HG03571 (cell line): ENCODE results near the gene SLC25A18.
"Not testable (repeated sequence)": the region's sequence is repeated elsewhere in the genome, so short reads cannot be mapped to it uniquely, and the experiment has no call there.

Source experiments
- ATAC-seq: cut with Tn5 transposase; IDR thresholded peaks from one replicate; pipeline ENCODE4 v1.9.1; 2021; ENCODE audit not compliant: unreplicated experiment

SLC25A18 gene

DNA sequence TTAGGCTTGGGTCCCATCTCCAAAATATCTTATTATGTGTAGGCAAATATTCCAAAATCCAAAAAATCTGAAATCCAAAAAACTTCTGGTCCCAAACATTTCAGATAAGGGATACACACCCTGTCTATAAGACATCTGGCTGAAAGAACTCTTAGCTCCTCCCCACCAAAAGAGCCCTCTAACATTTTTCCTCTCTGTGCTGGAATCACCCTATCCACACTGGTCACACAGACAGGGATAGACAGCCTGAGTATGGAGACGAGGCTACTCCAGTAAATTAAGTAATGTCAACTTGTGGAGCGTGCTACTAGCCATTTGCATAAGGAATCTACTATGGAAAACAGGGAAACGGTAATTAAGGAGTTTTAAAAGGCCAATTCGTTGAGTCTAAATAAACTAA is 40.4 kb downstream of the SLC25A18 start:
- no peak for ATAC-seq

DNA sequence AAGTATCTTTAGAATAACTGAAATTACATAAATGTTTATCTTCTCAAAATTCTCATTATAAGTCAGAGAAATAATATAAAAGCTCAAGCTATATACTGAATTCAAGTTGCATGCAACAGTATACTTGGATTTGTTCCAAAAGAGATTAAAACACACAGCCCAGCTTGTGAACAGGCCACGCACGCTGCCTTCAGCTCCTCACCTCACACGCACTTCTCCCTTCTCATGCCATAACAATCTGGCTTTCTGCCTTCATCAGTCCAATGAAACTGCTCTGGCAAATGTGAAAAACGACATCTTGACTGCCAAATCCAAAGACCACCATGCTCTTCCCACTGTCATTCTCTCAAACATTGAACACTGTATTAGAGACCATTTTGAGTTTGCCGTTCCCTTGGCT is 43.2 kb downstream of the SLC25A18 start:
- ATAC-seq, result no peak

DNA sequence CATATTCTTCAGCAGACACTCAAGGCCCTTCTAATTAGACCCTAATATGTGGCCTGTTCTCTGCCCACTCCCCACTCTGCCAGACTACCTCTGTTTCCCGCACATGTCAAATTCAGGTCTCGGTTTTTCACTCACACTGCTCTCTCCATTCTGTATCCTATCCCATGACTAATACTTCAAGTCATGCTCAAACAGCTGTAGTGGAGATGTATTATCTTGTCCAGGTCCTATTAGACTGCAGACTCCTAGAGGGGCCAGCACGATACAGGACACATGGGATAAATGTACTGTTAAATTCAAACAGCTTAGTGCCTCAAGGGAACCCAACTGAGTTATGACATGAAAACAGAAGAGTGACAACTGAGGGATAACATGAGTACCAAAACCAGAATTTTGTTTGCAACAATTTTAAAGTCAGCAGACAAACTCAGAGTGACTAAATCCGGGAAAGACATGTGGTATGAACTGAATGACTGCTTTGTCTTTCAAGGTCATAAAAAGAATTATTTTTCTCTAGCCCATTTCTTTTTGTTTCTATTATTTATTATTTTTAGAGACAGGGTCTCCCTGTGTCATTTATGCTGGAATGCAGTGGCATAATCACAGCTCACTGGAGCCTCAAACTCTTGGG is 44.7 kb downstream of the SLC25A18 start:
- ATAC-seq, result no peak

DNA sequence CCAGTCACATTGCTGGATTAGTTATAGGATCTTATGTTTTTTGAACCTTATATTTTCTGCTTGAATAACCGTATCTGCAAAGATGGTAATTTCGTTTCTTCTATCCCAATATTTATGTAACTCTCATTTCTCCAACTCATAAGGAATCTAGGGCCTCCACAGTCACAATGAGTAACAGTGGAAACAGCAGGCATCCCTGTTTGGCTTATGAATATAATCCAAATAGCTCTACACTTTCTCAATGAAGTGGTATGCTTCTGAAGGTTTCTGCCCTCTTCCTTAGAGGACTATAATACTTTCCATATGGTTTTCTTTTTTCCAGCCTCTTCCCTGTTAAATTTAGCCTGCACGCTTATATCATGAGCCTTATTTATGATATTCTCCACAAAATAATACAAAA is 48.8 kb downstream of the SLC25A18 start:
- no peak for ATAC-seq

DNA sequence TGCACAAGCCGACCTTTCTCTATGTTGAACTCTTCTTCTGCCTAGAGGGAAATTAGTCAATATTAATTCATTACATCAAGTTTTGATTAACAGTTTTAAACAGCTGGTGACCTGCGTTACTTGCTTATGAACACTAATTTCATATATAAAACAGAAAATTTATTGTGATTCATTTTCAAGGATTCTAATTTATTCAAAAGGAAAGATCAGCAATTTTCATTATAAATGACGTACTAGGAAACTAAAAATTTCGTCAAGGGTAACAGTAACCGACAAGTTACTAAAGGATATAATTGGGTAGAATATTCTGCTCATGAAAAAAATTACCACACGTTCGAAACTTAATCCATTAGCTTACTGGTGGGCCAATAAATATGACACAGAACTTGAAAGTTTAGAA is 50.0 kb downstream of the SLC25A18 start:
- ATAC-seq, result no peak

DNA sequence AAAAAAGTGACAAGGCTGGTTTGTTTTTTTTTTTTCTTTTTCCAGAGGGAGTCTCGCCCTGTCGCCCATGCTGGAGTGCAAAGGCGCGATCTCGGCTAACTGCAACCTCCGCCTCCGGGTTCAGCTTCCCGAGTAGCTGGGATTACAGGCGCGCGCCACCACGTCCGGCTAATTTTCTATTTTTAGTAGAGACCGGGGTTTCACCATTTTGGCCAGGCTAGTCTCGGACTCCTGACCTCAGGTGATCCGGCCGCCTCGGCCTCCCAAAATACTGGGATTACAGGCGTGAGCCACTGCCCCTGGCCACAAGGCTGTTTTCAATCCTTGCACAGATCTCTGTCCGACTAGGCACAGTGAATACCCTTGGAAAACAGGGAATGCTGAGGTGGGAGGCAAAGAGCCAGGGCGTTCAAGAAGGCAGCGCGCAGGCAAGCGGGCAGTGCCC is 64.7 kb downstream of the SLC25A18 start:
- no peak for ATAC-seq

DNA sequence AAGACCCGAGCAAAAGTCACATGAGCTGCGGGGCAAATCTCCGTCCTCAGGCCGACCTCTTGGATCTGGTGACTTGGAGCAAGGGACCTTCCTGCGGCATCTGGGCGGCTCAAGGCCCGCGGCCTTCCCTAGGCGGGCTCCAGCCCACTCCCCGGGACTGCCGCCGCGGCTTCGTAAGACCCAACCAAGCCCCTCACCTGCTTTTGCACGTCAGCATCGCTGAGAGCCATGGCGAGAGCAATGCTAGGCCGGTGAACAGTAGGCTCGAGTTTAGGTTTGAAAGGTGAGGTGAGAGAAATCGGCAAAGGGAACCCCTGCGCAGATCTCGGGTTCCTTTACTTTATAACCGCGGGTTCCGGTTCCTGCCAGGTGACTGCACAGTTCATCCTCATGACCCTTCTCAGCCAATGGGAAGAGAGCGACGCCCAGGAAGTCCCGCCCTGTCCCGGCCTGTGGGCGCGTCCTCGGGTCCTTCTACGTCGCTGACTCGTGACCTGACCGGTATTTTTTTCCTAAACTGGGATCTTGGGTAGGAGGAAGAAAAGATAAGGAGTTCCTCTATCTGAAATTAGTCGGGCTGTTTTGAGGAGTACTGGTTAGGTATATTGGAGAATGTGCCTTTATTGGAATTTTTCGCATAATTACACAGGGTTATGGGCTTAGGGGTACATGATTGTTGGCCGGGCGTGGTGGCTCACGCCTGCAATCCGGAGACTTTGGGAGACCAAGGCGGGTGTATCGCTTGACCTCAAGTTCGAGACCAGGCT is 65.3 kb downstream of the SLC25A18 start, which contains the start of gene ATP6V1E1:
Gene ATP6V1E1 (minus strand): TSS at position 344 of the 767 bp plus-strand sequence. CDS start 114 bp downstream, at position 230.
- ATAC-seq, result peak; percentile 97

DNA sequence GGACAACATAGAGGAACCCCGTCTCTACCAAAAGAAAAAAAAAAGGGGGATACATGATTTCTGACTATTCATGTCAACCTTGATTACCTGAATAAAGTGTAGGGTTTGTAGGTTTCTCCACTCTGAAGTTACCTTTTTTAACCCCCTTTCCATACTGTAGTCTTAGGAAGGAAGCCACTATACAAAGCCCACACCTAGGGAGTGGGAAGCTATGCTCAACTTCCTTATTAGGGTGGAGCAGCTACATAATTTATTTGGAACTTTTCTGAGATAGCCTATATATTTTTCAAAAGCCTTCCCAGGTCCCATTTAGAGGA is 65.8 kb downstream of the SLC25A18 start:
- ATAC-seq, result no peak

DNA sequence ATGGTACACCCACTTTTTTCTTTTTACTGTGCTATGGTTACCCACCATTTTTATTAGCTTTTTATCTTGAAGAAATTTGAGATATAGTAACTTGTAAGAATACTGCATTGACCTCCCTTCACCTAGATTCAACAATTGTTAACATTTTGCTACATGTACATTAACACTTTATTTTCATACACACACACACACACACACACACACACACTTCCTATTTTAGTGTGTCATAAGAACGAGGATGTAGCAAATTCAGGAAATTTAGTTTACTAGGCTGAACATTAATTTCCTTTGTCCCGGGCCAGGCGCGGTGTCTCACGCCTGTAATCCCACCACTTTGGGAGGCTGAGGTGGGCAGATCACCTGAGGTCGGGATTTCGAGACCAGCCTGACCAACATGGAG is 66.3 kb downstream of the SLC25A18 start:
- ATAC-seq, result no peak

DNA sequence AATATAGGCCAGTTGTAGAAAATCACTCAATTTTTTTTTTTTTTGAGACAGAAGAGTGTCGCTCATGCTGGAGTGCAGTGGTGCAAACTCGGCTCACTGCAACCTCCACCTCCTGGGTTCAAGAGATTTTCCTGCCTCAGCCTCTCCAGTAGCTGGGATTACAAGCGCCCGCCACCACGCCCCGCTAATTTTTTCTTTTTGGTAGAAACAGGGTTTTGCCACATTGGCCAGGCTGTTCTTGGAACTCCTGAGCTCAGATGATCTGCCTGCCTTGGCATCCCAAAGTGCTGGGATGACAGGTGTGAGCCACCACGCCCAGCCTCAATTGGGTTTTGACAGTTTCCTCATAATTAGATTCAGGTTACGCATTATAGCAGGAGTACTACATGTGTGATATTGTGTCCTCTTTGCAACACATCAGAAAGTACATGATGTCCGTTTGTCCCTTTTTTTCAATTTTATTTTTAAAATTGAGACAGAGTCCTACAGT is 67.8 kb downstream of the SLC25A18 start:
- ATAC-seq, result no peak

DNA sequence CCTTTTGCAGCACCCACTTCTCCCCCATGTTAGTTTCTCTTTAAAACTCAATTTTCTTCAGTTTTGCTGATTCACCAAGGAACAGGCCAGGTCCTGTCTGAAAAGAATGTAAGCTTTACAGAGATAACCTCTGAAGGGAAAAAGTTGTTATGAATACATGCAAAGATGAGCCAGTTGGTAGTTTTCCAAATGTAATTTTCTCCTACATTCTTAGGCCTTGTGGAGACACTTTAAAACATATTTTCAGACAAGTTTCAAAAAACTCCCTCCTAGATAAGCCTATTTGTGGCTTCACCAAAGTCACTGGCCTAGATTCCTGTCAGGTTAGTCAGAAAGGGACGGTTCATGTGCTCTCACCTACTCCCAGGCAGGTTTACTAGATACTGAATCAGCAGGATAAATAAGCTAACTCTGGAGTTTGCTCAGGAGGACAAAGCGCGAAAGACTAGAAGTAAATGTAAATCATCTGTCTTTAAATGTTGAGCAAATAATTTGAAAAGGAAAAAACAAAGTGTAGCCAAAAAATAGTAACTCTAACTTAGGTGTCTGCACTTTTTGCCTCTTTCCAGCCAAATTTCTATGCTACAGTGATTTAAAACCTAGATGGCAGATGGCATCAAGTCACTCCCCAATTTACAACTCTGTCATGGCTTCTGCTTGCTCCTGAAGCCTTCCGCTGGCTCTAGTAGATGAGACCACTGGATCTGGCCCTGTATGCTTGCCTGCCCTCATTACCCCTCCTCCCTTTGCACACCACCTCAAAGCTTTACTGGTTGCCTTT is 70.1 kb downstream of the SLC25A18 start:
- ATAC-seq, result no peak

DNA sequence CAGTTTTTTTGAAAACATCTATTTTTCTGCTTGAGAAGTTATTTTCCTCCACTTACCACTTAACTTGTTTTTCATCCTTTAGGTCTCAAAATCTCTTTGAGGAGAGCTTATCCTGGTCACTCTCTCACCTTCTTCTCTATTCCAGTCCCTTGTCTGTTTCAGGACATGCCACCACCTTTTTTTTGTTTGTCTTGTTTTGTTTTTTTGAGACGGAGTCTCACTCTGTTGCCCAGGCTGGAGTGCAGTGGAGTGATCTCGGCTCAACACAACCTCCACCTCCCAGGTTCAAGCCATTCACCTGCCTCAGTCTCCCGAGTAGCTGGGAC is 70.7 kb downstream of the SLC25A18 start:
- no peak for ATAC-seq

DNA sequence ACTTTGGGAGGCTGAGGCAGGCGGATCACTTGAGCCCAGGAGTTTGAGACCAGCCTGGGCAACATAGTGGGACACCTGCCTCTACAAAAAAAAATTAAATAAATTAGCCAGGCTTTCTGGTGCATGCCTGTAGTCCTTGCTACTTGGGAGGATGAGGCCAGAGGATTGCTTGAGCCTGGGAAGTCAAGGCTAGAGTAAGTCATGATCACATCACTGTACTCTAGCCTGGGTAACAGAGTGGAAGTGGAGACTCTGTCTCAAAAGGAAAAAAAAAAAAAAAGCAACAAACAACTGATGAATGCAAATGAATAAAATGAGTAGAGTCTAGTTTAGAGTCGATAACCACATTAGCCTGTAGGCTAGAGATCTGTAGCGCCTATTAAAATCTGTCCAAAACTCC is 71.4 kb downstream of the SLC25A18 start:
- no peak for ATAC-seq

DNA sequence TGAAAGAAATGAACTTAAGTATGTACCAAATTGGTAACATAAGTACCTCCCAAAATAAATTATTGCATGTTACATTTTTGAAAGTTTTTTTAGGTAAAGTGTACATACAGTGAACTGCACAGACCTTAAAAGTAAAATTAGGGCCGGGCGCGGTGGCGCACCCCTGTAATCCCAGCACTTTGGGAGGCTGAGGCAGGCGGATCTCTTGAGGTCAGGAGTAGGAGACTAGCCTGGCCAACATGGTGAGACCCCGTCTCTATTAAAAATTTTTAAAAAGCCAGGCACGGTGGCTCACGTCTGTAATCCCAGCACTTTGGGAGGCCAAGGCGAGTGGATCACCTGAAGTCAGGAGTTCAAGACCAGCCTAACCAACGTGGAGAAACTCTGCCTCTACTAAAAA is 73.6 kb downstream of the SLC25A18 start:
- ATAC-seq, result not testable (repeated sequence)

DNA sequence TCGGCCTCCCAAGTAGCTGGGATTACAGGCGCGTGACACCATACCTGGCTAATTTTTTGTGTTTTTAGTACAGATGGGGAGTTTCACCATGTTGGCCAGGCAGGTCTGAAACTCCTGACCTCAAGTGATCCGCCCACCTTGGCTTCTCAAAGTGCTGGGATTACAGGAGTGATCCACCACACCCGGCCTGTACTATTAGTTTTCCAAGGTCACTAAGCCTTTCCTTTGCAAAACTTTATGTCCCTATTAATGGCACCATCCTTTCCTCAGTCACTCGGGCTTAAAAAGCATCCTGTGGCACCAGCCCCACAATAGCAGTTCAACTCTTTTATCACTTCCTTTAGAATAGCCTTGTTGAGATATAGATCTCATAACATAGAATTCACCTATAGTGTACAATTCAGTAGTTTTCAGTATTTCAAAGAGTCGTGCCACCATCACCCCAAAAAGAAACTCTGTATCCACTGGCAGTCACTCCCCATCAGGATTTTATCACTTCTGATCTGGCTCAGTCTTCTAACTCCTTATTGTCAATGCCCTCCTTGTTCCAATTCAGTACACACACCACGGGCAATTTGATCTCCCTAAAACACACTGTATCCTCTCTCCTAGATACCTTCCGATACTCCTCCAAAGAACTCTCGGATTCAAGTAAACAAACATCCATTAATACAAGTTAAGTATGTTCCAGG is 74.3 kb downstream of the SLC25A18 start:
- ATAC-seq, result no peak

DNA sequence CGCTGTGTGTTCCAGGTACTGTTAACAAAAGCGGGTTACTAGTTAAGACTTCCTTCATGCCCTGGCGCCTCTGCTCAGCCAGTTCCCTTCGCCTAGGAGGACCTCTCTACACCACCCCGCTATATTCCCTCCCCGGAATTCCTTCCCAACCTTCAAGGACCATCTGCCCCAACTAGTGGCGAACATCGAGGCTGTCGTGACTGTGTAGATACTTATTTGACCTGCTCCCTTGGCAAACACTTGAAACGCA is 74.8 kb downstream of the SLC25A18 start:
- ATAC-seq, result peak; percentile 23

DNA sequence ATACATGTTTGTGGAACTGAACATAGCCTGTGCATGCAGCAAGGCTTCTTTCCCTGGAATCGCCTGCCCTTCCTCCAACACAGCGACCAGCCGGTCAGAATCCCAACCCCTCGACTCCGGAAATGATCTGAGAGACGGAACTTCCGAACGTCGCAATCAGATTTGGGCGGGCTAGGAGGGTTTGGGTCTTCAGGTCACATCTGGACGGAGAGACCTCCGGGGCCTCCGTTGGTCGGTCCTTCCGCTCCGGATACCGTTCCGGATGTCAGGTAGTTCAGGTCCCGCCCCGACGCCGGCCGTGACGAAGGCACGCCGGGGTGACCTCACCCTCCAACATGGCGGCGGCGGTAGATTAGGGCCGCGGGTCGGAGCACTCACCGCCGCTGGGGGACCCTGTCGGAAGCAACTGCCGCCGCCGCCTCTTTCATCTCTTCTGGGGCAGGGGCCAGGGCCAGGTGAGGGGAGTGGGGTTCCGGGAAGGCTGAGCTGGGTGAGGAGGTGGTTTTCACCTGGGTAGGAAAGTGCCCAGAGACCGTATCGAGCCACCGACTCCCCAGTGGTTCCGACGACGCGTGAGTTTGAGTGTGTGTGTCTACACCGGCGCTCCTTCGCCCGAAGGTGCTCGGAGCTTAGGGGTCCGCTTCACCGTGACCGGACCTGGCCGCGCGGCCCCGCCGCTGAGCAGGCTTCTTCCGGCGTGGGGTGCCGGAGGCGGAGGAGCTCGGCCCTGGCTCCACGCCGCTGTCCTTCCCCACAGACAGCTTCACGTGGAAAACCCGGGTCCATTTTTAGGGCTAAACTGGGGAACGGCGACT is 75.3 kb downstream of the SLC25A18 start, which contains the start of gene BCL2L13:
Gene BCL2L13 (plus strand): TSS at position 326 of the 815 bp plus-strand sequence. CDS start 16,955 bp downstream, outside the sequence.
- peak; percentile 91 for ATAC-seq

DNA sequence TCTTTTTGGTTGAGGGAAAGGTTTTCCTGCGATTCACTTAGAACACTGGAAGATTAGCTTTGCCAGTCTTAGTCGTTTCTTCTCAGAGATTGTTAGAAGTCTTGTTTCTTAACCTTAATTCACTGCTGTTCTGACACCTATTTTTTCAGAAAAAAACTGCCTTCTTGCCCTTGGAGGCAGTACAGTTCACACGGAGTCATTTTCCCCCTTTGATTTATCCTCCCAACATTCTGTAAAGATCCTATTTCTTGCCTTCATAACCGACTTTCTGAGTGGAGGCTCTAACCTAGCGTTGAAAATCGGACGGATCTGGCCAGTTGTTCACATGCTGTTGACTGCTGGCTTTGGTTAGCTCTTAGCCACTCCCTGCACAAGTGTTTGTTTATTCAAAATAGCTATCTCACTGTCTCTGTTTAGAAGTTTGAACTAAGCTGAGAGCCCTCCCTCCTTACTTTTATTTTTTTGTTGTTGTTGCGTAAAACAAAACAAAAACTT is 76.0 kb downstream of the SLC25A18 start:
- ATAC-seq, result peak; percentile 16
